Measurements from ENCODE around the gene ZBTB6. TPM values are rescaled to one million over a fixed set of nuclear protein-coding genes. Genes with fewer than 3 reads are reported as not detected.

Gene ZBTB6
- total RNA-seq, 1 donor from 2014 or later: 7.2 TPM

Other genes starting within 250 kb of the ZBTB6 start
- gene OR1L3, start 238.2 kb downstream of the ZBTB6 start, total RNA-seq: not detected
- not detected for gene OR1L4, start 189.3 kb downstream of the ZBTB6 start, total RNA-seq
- gene OR1L6, start 171.0 kb downstream of the ZBTB6 start, total RNA-seq: not detected
- gene OR5C1, start 124.4 kb downstream of the ZBTB6 start, total RNA-seq: not detected
- not detected for gene OR1K1, start 113.2 kb downstream of the ZBTB6 start, total RNA-seq
- 22.9 TPM for gene PDCL, start 84.7 kb downstream of the ZBTB6 start, total RNA-seq
- 39.9 TPM for gene RC3H2, start 8.0 kb downstream of the ZBTB6 start, total RNA-seq
- gene ZBTB26, start 18.2 kb upstream of the ZBTB6 start, total RNA-seq: 8.4 TPM
- 55.6 TPM for gene RABGAP1, start 27.7 kb upstream of the ZBTB6 start, total RNA-seq
- 1.9 TPM for gene GPR21, start 120.3 kb upstream of the ZBTB6 start, total RNA-seq

Measured in mucosa of gallbladder (tissue), 1 donor.